Nephron (organoid): ENCODE data around the gene CNTN1.

Experiments
- H3K27ac Mint-ChIP-seq, 3 experiments: 2 replicates each; pipeline ENCODE4 v1.8.0; 2020; ENCODE audit warnings: mixed read lengths in 3 of 3, mild to moderate bottlenecking in 2 of 3, moderate library complexity in 1 of 3
- H3K27me3 Mint-ChIP-seq: 2 replicates; pipeline ENCODE4 v1.8.0; 2021; ENCODE audit warnings: low read depth, mild to moderate bottlenecking, moderate library complexity, mixed read lengths
- H3K36me3 Mint-ChIP-seq: 2 replicates; pipeline ENCODE4 v1.8.0; 2020; ENCODE audit warnings: low read depth, mixed read lengths
- H3K4me1 Mint-ChIP-seq: 2 replicates; pipeline ENCODE4 v1.8.0; 2020; ENCODE audit warnings: mixed read lengths
- H3K4me3 Mint-ChIP-seq, 3 experiments: 2 replicates each; pipeline ENCODE4 v1.8.0; 2020; ENCODE audit warnings: mild to moderate bottlenecking in 3 of 3, mixed read lengths in 3 of 3, moderate library complexity in 2 of 3
- H3K9me3 Mint-ChIP-seq: 2 replicates; pipeline ENCODE4 v1.8.0; 2020; ENCODE audit warnings: mixed read lengths
- TF ChIP-seq, protein P1 (sequence below), 3 experiments: fragments of 200-600 bp; sonication (generic); IDR thresholded peaks; one replicate each; pipeline ENCODE4 v1.5.0; 2021; ENCODE audit warnings: antibody characterized with exemption in 3 of 3; ENCODE audit not compliant: unreplicated experiment in 3 of 3

The CNTN1 gene

DNA sequence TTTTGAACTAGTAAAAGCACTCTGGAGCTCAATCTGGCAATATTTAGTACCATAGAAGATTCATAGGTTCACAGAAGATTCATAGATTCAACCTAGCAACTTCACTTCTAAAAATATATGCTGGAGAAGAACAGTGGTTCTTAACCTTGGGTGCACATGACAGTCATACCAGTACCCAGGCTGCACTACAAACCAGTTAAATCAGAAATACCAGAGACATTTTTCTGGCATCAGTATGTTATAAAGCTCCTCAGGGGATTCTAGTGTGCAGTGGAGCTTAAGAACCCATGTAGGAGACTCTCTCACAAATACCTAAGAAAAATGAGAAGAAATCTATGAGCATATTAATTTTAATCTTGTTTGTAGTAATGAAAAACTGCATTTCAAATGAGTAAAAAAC lies 46.6 kb downstream of the CNTN1 start:
- Mint-ChIP-seq H3K27ac (no peak overlapping the region), H3K9me3 (no peaks in the 10 kb centered on the region), H3K27me3 (no peaks in the 10 kb centered on the region), H3K4me3 (no peak overlapping the region), H3K4me1 (no peaks in the 10 kb centered on the region), H3K36me3 (no peaks in the 10 kb centered on the region)
- TF ChIP-seq, protein P1, sequence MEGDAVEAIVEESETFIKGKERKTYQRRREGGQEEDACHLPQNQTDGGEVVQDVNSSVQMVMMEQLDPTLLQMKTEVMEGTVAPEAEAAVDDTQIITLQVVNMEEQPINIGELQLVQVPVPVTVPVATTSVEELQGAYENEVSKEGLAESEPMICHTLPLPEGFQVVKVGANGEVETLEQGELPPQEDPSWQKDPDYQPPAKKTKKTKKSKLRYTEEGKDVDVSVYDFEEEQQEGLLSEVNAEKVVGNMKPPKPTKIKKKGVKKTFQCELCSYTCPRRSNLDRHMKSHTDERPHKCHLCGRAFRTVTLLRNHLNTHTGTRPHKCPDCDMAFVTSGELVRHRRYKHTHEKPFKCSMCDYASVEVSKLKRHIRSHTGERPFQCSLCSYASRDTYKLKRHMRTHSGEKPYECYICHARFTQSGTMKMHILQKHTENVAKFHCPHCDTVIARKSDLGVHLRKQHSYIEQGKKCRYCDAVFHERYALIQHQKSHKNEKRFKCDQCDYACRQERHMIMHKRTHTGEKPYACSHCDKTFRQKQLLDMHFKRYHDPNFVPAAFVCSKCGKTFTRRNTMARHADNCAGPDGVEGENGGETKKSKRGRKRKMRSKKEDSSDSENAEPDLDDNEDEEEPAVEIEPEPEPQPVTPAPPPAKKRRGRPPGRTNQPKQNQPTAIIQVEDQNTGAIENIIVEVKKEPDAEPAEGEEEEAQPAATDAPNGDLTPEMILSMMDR (IDR thresholded peaks at IDR 0.05; ENCODE audit: unreplicated experiment in 3 of 3), result no peak

GRCh38 chr12:40742041-40742440 lies 49.8 kb downstream of the CNTN1 start:
- TF ChIP-seq, protein P1 (IDR thresholded peaks at IDR 0.05; ENCODE audit: unreplicated experiment in 3 of 3), result no peak
- H3K27ac Mint-ChIP-seq, result no peak overlapping the region
- H3K36me3 Mint-ChIP-seq, result no peaks in the 10 kb centered on the region
- no peaks in the 10 kb centered on the region for H3K4me1 Mint-ChIP-seq
- no peaks in the 10 kb centered on the region for H3K9me3 Mint-ChIP-seq
- no peak overlapping the region for H3K4me3 Mint-ChIP-seq
- no peaks in the 10 kb centered on the region for H3K27me3 Mint-ChIP-seq

DNA sequence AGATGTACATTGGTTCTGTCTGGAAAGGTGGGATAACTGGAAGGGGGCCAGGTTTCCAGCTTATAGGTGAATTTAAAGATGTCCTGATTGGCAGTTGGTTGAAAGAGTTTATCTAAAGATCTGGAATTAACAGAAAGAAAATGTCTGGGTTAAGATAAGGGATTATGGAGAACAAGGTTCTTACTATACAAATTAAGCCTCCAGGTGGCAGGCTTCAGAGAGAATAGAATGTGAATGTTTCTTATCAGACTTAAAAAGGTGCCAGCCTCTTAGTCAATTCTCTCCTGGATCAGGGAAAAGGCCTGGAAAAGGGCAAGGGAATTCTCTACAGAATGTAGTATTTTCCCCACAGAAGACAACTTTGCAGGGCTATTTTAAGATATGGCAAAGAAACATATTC lies 53.1 kb downstream of the CNTN1 start:
- no peaks in the 10 kb centered on the region for H3K27me3 Mint-ChIP-seq
- H3K9me3 Mint-ChIP-seq, result no peaks in the 10 kb centered on the region
- TF ChIP-seq, protein P1 (IDR thresholded peaks at IDR 0.05; ENCODE audit: unreplicated experiment in 3 of 3), result peak in 2 of 3 experiments; percentile 6 to 22
- no peak overlapping the region for H3K4me3 Mint-ChIP-seq
- no peak overlapping the region for H3K27ac Mint-ChIP-seq
- H3K36me3 Mint-ChIP-seq, result no peaks in the 10 kb centered on the region
- no peaks in the 10 kb centered on the region for H3K4me1 Mint-ChIP-seq

- Mint-ChIP-seq H3K9me3 (no peaks in the 10 kb centered on the region), H3K4me1 (no peaks in the 10 kb centered on the region), H3K27me3 (no peaks in the 10 kb centered on the region), H3K4me3 (no peak overlapping the region), H3K27ac (no peak overlapping the region), H3K36me3 (no peaks in the 10 kb centered on the region)
- TF ChIP-seq, protein P1 (IDR thresholded peaks at IDR 0.05; ENCODE audit: unreplicated experiment in 3 of 3), result no peak
Observed at GRCh38 chr12:40749863-40750262, 57.6 kb downstream of the CNTN1 start.

DNA sequence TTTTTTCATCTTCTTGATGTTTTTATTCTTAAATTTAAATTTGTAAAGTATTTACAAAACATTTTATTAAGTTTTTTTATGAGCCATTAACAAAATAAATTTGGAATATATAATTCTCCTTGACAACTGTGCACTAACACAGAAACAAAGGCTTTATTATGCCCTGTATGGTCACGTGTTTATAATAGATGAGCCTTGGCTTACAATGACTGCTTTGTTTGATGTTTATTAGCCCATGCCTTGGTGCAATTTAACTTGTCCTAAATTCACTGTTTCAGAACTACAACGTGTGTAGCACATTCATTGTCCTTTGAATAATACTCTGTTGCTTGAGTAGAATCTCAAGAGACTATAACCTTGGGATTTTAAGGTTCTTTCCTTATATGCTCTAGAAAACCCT lies 59.8 kb downstream of the CNTN1 start:
- TF ChIP-seq, protein P1 (IDR thresholded peaks at IDR 0.05; ENCODE audit: unreplicated experiment in 3 of 3), result no peak
- Mint-ChIP-seq H3K27me3 (no peaks in the 10 kb centered on the region), H3K9me3 (no peaks in the 10 kb centered on the region), H3K36me3 (no peaks in the 10 kb centered on the region), H3K4me3 (no peak overlapping the region), H3K27ac (no peak overlapping the region), H3K4me1 (no peaks in the 10 kb centered on the region)

GRCh38 chr12:40760821-40761220 lies 68.6 kb downstream of the CNTN1 start:
- Mint-ChIP-seq H3K27me3 (no peaks in the 10 kb centered on the region), H3K9me3 (no peaks in the 10 kb centered on the region), H3K36me3 (no peaks in the 10 kb centered on the region), H3K27ac (no peak overlapping the region), H3K4me3 (no peak overlapping the region), H3K4me1 (no peaks in the 10 kb centered on the region)
- TF ChIP-seq, protein P1 (IDR thresholded peaks at IDR 0.05; ENCODE audit: unreplicated experiment in 3 of 3), result no peak
